ENCODE results near the gene WAC. TPM values are rescaled to one million over a fixed set of nuclear protein-coding genes. Genes with fewer than 3 reads are reported as not detected.

The WAC gene
- total RNA-seq, 4 donors from 2014 or later: 102 to 191 (median 124) TPM

DNA sequence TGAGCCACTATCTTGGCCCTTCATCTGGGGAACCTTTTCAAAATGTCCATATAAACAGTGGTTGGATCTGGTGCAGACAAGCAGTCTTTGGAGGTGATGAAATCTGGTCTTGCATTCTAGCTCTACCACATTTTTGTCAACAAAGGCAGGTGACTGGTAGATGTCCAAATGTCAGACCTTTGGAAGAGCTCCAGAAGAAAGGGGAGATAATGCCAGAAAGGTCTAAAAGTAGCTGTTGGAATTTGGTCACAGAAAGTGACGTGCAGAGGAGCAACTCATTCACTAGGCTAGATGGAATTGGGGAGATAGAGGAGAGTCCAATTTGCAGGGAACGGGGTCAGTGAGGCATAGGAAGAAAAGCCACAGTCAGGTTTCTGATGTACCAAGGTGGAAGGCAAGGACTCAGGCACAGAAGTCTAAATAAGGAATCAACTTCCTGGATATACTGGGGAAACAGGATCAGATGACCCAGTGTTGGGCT lies 36.4 kb upstream of the WAC start:
- TF ChIP-seq, protein P1, sequence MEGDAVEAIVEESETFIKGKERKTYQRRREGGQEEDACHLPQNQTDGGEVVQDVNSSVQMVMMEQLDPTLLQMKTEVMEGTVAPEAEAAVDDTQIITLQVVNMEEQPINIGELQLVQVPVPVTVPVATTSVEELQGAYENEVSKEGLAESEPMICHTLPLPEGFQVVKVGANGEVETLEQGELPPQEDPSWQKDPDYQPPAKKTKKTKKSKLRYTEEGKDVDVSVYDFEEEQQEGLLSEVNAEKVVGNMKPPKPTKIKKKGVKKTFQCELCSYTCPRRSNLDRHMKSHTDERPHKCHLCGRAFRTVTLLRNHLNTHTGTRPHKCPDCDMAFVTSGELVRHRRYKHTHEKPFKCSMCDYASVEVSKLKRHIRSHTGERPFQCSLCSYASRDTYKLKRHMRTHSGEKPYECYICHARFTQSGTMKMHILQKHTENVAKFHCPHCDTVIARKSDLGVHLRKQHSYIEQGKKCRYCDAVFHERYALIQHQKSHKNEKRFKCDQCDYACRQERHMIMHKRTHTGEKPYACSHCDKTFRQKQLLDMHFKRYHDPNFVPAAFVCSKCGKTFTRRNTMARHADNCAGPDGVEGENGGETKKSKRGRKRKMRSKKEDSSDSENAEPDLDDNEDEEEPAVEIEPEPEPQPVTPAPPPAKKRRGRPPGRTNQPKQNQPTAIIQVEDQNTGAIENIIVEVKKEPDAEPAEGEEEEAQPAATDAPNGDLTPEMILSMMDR (IDR thresholded peaks at IDR 0.05; ENCODE audit: low read depth): no peak

DNA sequence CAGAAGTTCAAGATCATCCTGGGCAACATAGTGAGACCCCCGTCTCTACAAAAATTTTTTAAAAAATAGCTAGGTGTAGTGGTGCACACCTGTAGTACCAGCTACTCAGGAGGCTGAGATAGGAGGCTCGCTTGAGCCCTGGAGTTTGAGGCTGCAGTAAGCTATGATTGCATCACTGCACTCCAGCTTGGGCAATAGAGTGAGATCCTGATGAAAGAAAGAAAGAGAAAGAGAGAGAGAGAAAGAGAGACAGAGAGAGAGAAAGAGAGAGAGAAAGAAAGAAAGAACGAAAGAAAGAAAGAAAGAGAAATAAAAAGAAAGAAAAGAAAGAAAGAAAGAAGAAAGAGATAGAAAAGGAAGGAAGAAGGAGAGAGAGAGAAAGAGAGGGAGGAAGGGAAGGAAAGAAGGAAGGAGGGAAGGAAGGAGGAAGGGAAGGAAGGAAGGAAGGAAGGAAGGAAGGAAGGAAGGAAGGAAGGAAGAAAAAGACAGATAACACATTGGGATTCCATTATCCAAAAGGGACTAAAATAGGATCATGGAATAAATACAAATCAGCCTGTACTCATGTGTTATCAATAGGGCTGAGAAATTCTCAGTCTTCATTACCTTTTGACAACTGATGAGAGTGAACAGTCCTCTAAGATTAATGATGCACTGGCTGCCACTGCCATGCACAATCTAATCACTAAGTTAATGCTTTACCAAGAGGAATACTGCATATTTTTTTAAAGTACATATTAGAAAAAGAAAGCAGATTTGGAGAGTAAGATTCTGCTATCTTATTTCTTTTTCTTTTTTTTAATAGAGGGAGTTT lies 35.4 kb upstream of the WAC start:
- TF ChIP-seq, protein P1 (IDR thresholded peaks at IDR 0.05; ENCODE audit: low read depth): no peak

DNA sequence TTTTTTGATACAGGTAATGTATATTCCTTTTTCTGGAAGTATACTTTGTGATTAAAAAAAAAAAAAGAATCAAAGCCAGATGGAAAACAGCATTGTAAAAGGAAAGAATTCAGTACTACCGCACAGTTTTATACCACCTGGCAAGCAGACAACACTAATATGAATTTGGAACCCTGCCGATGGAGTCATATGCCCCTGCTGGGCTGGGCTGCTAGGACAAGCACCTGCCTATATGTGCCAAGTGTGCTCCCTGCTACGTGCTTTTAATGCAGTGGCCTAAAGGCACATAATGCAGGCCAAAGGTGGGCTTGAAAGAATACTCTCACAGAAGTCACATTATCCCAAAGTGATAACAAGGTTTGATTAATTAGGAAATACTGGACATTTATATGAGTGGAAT lies 29.8 kb upstream of the WAC start:
- TF ChIP-seq, protein P1 (IDR thresholded peaks at IDR 0.05; ENCODE audit: low read depth): no peak

DNA sequence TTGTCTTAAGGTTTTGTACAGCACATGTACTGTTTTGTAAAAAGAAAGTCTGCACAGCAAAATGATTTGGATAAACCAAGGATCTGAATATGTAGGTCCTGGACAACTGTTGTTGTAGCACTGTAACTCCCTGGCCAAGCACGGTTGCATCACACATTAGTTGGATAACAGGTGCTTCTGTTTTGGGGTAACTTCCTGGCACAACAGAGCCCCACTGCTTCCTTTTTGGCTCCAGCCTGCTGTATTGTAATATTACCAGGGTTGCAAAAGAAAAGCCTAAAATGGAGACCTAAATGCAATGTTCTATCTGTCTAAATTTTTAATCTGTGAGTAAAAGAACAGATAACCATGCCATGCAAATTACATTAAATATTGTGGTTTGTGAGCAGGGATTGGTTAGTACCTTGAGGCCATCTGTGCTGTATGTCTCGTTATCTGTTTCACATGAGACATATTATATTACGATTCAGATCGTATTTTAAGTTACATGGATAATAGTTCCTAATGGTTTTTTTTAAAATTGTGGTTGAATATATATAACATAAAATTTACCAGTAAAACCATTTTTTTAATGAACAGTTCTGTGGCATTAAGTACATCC lies 27.5 kb upstream of the WAC start:
- TF ChIP-seq, protein P1 (IDR thresholded peaks at IDR 0.05; ENCODE audit: low read depth): no peak

DNA sequence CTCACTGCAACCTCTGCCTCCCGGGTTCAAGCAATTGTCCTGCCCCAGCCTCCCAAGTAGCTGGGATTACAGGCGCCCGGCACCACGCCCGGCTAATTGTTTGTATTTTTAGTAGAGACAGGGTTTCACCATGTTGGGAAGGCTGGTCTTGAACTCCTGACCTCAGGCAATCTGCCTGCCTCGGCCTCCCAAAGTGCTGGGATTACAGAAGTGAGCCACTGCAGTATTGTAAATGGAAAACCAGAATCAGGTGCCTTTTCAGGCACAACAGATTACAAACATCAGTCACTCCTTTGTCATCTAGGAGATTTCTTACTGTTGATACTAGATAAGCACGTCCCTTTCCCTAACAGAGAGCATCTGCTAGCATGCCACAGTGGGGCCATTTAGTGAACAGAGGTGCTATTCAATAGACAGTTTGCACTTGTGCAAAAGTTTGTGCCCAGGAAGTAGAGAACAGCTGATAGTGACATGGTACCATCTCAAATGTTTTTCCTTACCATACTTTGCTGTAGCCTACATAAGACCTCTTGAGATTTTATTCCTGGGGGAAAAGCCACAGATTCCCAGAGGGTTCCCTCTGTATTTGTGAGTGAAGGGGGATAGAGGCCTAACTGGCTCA lies 24.5 kb upstream of the WAC start:
- TF ChIP-seq, protein P1 (IDR thresholded peaks at IDR 0.05; ENCODE audit: low read depth): no peak

DNA sequence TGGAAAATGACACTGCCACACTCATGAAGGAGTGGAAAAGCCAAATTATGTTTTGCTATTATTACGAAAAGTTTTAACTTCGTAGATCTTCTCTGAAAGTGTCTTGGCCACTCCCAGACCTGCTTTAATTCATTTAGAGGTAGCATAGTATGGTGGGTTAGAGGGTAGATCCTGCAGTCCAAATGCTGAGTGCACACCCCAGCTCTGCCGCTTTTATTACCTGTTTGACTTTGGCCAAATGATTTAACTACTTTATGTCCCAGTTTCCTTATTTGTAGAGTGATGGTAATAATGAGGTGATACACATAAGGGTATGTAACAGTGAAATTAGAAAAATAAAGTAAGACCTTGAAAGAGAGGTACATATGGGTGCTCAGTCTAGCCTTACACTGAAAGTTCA lies 23.6 kb upstream of the WAC start:
- TF ChIP-seq, protein P1 (IDR thresholded peaks at IDR 0.05; ENCODE audit: low read depth): no peak

DNA sequence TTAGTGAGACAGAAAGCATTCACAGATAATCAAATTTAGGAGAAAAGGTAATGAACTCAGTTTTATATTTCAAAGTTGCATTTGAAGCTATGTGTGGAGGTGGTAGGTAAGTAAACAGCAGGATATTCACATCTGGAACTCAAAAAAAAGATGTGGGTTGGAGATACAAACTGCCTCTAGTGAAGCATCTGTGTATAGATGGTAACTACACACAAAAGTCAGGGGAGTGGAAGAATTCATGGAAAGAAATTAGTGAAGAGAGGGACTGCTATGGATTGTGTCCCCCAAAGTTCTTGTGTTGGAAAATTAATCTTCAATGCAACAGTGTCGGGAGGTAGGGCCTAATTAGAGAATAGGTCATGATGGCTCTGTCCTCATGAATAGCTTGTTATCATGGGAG lies 18.3 kb upstream of the WAC start:
- TF ChIP-seq, protein P1 (IDR thresholded peaks at IDR 0.05; ENCODE audit: low read depth): no peak
